Stimulated activated CD8-positive, alpha-beta memory T cell treated with anti-CD3 and anti-CD28 coated beads, Interleukin-2, amount 100 ng/mL, for 1 hour (primary cell): ENCODE results near the gene SSTR5.
"Not testable (repeated sequence)": the region's sequence is repeated elsewhere in the genome, so short reads cannot be mapped to it uniquely, and the experiment has no call there.

Experiments
- DNase-seq, 2 donors: peaks; one replicate each; pipeline ENCODE4 v3.0.0-alpha.2; 2020; ENCODE audit warnings: low read depth in 2 of 2

SSTR5 gene

DNA sequence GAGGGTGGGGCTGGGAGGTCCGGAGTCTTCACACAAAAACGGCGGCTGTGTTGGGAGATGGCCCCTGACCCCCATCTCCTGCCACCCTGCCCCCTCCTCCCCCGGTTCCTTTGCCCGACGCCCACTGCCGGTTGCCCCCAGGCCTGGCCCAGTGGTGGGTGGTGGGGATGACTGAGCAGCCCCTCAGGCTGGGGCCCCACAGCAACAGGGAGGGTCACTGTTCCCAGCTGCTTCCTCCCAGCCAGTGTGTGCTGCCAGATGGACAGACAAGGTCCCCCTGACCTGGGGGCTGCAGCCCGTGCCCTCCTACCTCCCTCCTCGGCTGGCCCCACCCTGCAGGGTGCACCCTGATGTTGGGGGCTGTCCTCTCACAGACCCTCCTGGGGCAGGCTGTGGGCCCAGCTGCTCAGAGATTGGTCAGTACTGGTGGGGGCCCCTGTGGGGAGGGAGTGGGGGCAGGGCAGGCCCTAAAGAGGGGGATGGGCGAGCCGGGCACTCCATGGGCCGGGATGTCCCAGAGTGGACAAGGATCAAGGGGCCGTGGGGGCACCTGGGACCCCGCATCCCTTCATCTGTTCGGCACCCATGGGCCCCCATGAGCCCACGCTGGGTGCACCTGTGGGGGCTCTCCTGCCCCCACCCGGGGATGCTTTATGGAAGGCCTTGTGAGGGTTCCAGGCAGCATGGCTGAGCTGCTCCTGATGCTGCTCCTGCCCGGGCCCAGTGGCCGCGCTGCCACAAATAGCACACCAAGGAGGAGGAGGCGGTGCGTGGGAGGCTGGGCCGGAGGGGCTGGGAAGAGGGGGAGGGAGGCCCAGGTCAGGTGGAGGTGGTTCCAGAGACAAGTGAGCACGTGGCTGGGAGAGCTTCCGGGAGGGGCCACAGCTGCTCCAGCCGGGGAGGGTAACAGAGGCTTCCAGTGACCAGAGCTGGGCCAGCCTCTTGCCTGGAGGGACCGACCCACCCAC lies 18.4 kb downstream of the SSTR5 start:
- no peak for DNase-seq

DNA sequence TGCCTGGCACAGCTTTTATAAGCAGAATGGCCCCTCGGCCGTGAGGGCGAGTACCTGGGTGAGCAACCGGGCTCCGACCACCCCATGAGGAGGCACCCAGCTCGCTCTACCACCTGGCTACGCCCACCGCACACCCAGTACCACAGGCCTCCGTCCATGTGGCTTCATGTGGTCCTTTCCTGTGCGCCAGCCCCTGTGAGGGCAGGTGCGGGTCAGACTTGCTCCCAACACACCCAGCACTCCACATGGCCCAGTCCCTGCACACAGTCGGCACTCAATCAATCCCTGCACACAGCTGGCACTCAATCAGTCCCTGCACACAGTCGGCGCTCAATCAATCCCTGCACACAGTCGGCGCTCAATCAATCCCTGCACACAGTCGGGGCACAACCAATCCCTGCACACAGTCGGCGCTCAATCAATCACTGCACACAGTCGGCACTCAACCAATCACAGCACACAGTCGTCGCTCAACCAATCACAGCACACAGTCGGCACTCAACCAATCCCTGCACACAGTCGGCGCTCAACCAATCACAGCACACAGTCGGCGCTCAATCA lies 19.5 kb downstream of the SSTR5 start:
- DNase-seq: no peak

GRCh38 chr16:1092685-1093283 lies 20.2 kb downstream of the SSTR5 start:
- not testable (repeated sequence) for DNase-seq

- no peak for DNase-seq
Measured at GRCh38 chr16:1093284-1094123, 21.0 kb downstream of the SSTR5 start.

GRCh38 chr16:1094124-1094479 lies 21.6 kb downstream of the SSTR5 start:
- no peak for DNase-seq

GRCh38 chr16:1094601-1095449 lies 22.3 kb downstream of the SSTR5 start:
- no peak for DNase-seq

GRCh38 chr16:1095450-1096168 lies 23.1 kb downstream of the SSTR5 start:
- no peak for DNase-seq

GRCh38 chr16:1096169-1097082 lies 23.9 kb downstream of the SSTR5 start, which contains the start of gene C1QTNF8:
Gene C1QTNF8 (minus strand): TSS chr16:1096244. CDS start chr16:1094922, 1,322 bp downstream.
- no peak for DNase-seq

DNA sequence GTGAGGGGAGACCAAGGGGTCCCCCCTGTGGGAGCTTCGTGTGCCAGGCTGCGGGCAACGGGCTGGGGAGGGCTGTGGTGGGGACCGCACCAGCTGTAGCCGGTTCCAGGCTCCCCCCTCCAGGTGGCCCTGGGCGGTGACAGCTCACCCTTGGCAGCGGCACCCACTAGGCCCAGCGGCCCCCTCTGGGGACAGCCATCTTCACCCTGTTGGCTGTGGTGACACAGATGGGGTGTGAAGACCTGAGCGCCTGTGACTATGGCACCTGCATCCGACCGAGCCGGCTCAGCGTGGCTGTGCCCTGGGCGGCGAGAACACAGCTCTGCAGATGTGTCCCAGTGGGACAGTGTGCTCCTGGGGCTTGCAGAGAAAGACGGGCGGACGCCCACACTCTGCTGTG lies 24.6 kb downstream of the SSTR5 start:
- DNase-seq: no peak

GRCh38 chr16:1097800-1098199 lies 25.3 kb downstream of the SSTR5 start:
- no peak for DNase-seq

DNA sequence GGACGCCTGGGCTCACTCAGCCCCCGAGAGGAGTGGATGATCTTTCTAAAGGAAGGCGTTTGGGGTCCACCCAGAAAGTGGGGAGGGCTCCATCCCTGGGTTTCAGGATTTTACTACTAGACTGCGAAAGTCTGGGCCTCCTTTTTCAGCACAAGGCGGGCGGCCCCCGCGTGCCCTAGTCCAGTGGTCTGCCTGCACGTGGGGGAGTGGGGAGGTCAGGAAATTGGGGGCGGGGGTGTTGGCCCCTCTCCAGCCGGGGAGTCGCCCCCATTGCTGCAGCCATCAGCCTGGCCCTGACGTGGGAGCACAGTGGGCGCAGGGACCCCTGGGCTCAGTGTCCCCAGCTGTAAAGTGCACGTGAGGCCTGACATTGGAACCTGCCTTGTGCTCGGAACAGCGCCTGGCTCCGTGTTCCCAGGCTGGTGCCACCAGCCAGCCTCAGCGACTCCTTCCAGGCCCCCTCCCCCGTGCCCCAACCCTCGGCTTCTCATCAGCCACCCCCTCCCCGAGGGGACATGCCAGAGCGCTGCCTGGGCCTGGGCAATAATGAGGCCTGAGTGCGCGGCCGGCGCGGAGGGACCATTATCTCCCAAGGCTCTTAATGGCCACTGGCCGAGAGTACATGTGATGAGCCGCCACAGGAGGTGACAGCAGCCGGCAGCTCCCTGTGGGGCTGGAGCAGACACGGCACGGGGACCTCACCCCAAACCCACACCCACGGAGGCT lies 25.9 kb downstream of the SSTR5 start:
- DNase-seq: no peak

DNA sequence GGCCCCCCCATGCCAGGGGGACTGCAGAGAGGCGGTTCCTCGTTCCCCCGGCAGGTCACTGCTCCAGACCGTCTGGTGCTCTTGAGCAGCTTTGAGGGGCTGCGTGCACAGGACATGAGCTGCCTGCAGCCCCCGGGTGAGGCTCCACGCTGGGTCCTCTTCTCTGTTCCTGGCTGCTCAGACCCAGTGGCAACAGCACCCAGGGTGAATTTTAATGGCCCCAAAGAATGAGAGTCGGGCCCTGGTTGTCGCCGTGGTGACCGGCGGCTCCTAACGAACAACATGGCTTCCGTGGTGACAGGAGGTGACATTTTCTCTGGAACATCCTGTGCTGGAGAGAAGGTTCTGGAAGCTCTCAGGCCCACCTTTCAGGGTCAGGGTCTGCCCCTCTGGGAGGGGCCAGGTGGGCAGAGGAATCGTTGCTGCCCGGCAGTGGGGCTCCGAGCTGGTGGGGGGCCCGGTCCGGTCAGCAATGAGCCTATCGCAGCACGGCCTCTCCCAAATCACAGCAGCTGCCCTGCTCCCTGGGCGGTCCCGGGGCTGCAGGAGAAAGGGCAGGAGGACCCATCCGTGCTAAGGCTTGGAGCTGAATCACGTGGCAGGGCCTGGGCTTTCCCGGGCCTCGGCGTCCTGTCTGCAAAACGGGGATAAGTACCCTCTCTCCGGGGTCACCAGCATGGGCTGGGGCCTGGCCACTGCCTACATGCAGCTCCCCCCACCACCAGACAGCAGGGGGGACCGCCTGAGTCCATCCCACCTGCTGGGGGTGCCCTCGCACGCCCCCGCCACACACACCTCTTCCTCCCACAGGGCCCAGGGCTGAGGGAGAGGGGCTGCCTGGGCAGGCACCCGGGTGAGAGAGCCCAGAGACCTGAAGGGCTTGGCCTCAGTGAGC lies 26.9 kb downstream of the SSTR5 start:
- no peak for DNase-seq

DNA sequence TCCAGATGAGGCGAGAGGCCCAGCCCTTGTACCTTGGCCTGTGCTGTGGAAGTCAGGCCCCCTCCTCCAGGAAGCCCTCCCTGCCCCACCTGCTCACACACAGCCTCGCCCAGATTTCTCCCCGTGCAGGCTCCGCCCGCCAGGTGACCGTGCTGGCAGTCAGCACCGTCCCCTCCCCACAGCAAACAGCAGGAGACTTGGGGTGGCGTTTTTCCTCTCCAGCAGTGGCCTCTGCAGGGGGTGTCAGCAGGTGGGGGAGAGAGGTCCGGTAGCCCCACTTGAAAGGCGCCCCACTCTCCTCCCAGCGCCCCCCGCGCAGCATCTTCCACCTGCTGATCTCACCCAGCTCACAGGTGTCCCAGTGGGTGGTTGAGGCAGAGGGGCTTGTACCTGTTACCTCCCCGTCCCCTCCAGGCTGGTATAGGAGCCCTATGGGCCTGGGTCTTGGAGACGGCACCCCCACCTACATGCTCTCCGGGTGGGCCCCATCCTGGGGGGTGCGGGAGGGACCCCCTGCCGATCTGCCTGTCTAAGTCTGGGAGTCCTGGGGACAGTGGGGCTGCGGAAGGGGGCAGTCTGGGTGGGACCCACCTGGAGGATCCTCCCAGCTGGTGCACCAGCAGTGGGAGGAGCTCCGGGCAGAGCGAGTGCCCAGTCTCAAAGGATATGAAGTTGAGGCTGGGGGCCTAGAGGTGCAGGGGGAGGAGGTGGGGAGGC lies 27.7 kb downstream of the SSTR5 start:
- no peak for DNase-seq

- no peak for DNase-seq
Measured at GRCh38 chr16:1101133-1101532, 28.6 kb downstream of the SSTR5 start.

DNA sequence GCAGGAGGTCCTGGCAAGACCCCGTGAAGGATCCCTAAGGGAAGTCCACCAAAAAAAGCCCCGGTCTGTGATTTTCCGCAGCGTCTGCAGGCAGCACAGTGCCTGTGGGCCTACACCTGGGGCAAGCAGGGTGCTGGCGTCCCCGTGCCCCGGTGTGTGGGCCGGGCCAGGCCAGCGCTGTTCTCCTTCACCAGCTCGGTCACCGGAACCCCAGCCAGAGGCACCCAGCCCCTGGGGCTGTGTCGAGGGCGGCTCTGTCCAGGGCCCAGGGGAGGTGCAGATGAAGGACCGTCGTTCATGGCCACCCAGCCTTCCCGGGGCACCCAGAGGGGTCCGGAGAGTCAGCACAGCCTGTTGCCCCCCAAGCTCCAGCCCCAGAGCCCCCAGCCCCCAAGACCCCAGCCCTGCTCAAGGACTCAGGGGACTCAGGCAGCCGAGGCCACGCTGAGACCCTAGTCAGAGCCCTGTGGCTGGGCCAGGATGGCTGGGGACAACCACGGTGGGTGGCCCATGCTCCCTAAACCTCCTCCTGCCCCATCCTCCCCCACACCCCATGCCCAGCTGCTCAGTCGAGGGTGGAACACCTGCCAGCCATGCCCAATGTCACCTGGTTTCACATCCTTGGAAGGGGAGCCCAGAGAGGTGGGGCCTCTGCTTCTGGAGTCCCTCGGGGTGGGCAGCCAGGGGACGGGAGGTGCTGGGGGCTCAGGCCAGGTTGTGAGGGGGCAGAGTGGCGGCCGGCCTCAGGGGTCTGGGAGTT lies 29.2 kb downstream of the SSTR5 start:
- no peak for DNase-seq

DNA sequence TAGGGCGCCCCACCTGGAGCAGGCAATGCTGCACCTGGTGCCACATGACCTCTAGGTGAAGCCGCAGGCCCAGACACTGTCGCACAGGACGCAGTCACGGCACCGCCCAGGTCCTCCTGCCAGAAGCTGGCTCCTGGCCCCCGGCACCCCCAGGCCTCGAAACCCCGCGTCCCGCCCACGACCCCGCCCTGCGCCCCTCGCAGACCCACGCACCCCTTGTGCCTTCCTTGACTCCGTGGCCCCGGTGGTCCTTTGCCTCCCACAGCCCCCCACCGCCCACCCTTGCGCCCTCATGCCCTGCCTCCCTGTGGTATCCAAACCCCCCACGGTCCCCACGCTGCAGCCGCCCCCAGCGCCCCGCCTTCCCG lies 29.8 kb downstream of the SSTR5 start:
- DNase-seq: no peak
